NCI-H2196 (cell line): Measurements from ENCODE around the gene SHB.
"Not testable (repeated sequence)": the region's sequence is repeated elsewhere in the genome, so short reads cannot be mapped to it uniquely, and the experiment has no call there.

Experiments
- DNase-seq: peaks from one replicate; lab custom pipeline; 2025; ENCODE audit not compliant: unreplicated experiment; lab: John Stamatoyannopoulos, UW

Gene SHB

GRCh38 chr9:38064842-38065368 lies 4.1 kb downstream of the SHB start:
- DNase-seq, result no peak

GRCh38 chr9:38063363-38063707 lies 5.7 kb downstream of the SHB start:
- no peak for DNase-seq

GRCh38 chr9:38062498-38063362 lies 6.3 kb downstream of the SHB start:
- DNase-seq, result peak; percentile 31

DNA sequence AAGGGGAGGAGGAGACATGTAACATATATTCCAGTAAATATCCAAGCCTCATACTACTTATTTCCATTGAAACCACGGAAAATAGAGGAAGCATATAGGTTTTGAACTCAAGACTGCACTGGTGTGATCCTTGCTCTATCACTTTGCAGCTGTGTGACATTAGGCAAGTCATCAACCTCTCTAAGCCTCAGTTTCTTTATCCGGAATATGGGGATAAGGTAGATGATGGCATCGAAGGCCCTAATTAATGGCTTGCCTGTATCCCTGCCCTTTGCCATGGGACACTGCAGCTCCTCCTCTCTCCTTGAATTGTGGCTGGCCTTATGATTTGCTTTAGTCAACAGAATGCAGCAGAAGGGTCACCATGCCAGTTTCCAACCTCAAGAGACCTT lies 6.9 kb downstream of the SHB start:
- no peak for DNase-seq

DNA sequence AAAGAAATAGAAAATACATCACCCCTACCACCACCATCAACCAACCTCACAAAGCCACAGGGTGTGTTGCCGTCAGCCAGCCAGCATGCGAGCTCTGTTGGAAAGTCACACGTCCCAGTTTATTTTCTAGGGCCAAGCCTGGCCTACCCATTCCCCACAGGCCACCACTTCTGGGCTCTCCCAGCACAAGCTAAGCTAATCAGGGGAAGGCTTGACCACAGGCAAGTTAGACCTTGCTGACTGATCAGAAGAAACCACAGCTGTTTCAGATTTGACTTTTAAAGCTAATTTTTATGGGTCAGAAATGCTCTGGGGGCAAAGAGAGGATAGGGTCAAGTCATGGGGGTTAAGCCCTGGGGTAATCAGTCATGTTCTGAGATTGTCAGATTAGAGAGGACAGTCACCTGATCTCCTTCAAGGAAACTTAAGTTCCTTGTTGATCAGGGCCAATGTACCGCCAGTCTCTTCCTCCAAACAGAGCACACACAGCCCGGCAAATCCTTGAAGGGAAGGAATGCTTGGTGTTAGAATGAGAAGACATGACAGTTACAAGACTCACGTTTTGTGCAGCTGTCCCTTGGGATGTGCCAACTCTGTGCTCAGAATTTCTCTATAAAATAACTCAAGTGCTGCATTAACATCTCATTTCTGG lies 7.6 kb downstream of the SHB start:
- DNase-seq, result no peak

DNA sequence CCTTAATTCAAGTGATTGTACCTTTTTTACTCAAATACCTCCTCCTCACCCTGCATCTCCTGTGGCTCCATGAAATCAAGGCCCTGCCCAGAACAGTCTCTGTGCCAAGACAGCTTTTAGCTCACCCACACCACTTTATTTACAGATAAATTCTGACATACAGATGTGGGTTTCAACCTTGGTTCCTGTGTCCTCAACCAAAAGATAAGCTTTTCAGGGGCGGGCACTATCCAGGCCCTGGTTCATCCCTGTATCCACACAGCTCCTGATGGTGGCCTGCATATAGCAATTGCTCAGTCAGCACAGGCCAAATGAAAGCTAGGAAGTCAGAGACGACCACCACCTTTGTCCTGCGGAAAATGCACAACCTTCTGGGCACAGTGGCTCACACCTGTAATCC lies 8.3 kb downstream of the SHB start:
- DNase-seq, result no peak

- no peak for DNase-seq
These were observed 9.6 kb downstream of the SHB start for GRCh38 chr9:38059233-38059936.

GRCh38 chr9:38058452-38059232 lies 10.4 kb downstream of the SHB start:
- no peak for DNase-seq

GRCh38 chr9:38057416-38058195 lies 11.4 kb downstream of the SHB start:
- DNase-seq, result peak; percentile 43

DNA sequence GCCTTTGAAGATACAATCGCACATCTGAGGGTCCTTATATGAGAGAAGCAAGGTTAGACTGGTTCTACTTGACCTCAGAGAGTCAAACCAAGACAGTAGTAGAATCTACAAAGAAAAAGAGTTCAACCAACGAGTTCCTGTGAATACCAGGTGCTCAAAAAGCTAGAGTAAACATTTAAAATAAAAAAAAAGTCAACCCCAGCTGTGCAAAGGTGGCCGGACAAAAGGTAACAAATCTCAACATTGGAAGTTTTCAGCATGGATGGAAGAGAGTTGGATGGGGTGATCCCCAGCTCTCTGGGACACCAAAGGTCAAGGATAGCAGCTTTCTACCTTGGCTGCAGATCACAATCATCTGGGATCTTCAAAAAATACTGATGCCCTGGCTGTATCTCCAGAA lies 14.4 kb downstream of the SHB start:
- no peak for DNase-seq

DNA sequence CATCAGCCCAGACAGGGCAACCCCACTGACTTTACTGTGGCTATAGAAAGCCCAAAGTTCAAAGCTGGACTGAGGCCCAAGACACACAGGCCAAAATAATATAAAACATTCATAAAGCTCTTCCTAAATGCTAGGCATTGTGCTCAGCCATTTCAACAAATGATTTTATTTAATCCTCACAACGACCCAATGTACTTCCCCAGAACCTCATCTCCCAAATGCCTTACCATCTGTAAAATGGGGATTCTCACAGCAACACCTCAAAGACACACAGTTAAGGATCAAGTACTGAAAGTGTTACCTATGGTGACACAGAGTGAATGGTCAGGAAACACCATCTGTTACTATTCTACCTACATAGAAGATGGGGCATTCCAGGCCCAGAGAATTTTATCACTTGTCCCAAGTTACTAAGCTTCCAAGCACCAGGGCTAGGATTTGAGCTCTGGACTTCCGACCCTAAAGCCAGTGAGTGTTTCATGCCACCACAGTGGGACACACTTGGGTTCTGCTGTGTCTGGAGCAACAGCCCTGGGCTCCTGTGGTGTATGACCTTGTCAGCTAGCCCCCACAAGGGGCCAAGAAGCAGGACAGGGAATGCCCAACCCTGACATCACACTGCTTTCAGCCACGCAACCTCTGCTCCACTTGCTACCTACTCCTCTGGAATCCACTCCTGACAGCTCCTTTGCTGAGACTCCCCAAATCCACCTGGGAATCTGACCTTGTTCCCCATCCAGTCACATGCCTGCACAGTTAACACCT lies 15.1 kb downstream of the SHB start:
- DNase-seq, result no peak

GRCh38 chr9:38051780-38052546 lies 17.1 kb downstream of the SHB start:
- no peak for DNase-seq

- DNase-seq, result no peak
These were observed 20.6 kb downstream of the SHB start for GRCh38 chr9:38048316-38048969.

GRCh38 chr9:38047301-38048251 lies 21.5 kb downstream of the SHB start:
- peak; percentile 78 for DNase-seq

DNA sequence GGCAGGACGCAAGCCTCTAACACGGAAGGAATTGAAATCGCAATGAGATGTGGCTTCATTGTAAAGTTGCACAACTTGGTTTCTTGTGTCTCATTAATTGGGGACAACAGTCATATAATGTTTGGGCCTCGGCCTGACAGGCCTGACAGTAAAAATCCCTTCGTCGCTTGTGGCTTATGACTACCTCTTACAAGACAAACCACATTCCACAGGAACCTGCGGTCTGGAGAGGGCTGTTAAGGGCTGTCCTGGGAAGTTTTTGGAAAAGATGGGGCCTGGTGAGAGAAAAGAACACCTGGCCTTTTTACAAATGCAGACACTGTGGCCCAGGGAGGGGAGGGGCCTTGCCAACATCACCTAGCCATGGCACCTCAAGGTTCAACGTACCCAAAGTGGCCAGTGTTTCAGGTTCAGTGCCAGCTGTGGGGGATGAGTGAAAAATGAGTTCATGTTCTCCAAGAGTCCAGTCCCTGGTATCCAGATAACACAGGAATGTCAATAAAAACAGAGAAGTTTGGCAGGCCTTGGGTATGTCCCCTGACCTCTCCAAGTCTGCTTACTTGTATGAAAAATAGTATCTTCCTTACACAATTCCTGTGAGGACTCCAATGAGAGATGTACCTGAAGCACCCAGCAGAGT lies 22.2 kb downstream of the SHB start:
- DNase-seq, result peak; percentile 48

GRCh38 chr9:38045939-38046338 lies 23.1 kb downstream of the SHB start:
- DNase-seq, result not testable (repeated sequence)

DNA sequence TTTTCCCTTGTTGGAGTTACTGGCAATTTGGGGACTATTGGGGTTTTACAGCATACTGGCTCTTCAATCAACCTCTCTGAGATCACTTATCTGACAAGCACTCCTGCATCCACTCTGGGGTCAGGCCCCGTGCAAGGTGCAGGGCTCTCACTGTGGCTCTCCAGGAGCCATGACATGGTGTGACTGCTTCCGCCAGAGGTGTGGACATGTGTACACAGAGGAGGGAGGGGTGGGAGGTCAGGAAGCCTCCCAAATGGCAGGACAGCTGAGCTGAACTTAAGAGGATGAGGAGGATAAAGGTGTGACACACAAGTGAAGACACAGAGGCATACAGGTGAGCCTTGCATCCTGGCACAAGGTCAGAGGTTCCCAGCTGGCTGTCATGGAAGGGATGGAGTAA lies 24.3 kb downstream of the SHB start:
- DNase-seq, result no peak
